ENCODE measurements around the gene ADGRG4. TPM values are rescaled to one million over a fixed set of nuclear protein-coding genes. Genes with fewer than 3 reads are reported as not detected.

Gene ADGRG4
- total RNA-seq, 1 donor from 2014 or later, result not detected

- DNase-seq, result no peak
- no peaks in the 10 kb centered on the region for H3K4me1 Mint-ChIP-seq (ENCODE audit: low read depth, unreplicated experiment)
- TF ChIP-seq CTCF (IDR thresholded peaks at IDR 0.05; ENCODE audit: partially characterized antibody, unreplicated experiment), result no peak
- H3K9me3 Mint-ChIP-seq (ENCODE audit: unreplicated experiment), result no peaks in the 10 kb centered on the region
- H3K4me3 Mint-ChIP-seq (ENCODE audit: unreplicated experiment), result no peak overlapping the region
- H3K27me3 Mint-ChIP-seq (ENCODE audit: unreplicated experiment), result no peaks in the 10 kb centered on the region
- H3K27ac Mint-ChIP-seq (ENCODE audit: unreplicated experiment), result no peak overlapping the region
- no peaks in the 10 kb centered on the region for H3K36me3 Mint-ChIP-seq (ENCODE audit: unreplicated experiment)
Measured at GRCh38 chrX:136405126-136405525, 104.4 kb downstream of the ADGRG4 start.

DNA sequence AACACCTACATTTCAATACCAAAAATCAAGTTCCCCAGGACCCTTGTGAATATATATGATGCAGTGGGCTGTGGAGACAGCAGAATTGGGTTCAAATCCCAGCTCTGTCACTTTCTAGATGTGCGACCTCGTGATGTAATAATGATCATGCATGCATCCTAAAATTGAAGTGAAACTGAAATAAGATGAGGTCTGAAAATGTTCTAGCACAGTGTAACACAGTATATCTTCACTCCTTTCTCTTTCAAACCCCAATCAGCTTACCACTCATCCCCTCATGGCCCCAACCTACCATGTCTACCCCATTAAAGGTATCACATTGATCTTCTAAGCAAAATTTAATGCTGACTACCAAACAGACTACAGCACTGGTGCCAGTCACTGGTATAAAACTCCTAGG lies 117.0 kb downstream of the ADGRG4 start:
- Mint-ChIP-seq H3K36me3 (ENCODE audit: unreplicated experiment) (no peaks in the 10 kb centered on the region), H3K27ac (ENCODE audit: unreplicated experiment) (no peak overlapping the region), H3K9me3 (ENCODE audit: unreplicated experiment) (no peaks in the 10 kb centered on the region), H3K27me3 (ENCODE audit: unreplicated experiment) (no peaks in the 10 kb centered on the region), H3K4me3 (ENCODE audit: unreplicated experiment) (no peak overlapping the region), H3K4me1 (ENCODE audit: low read depth, unreplicated experiment) (no peaks in the 10 kb centered on the region)
- no peak for DNase-seq
- no peak for TF ChIP-seq CTCF (IDR thresholded peaks at IDR 0.05; ENCODE audit: partially characterized antibody, unreplicated experiment)

DNA sequence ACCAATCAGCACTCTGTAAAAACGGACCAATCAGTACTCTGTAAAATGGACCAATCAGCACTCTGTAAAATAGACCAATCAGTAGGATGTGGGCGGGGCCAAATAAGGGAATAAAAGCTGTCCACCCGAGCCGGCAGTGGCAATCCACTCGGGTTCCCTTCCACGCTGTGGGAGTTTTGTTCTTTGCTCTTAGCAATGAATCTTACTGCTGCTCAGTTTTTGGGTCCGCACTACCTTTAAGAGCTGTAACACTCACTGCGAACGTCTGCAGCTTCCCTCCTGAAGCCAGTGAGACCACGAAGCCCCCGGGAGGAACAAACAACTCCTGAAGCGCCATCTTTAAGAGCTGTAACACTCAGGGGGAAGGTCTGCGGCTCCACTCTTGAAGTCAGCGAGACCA lies 120.6 kb downstream of the ADGRG4 start:
- Mint-ChIP-seq H3K4me1 (ENCODE audit: low read depth, unreplicated experiment) (no peaks in the 10 kb centered on the region), H3K27ac (ENCODE audit: unreplicated experiment) (no peak overlapping the region), H3K27me3 (ENCODE audit: unreplicated experiment) (no peaks in the 10 kb centered on the region), H3K36me3 (ENCODE audit: unreplicated experiment) (no peaks in the 10 kb centered on the region), H3K4me3 (ENCODE audit: unreplicated experiment) (no peak overlapping the region), H3K9me3 (ENCODE audit: unreplicated experiment) (no peaks in the 10 kb centered on the region)
- TF ChIP-seq CTCF (IDR thresholded peaks at IDR 0.05; ENCODE audit: partially characterized antibody, unreplicated experiment), result no peak
- no peak for DNase-seq

- Mint-ChIP-seq H3K36me3 (ENCODE audit: unreplicated experiment) (no peaks in the 10 kb centered on the region), H3K27ac (ENCODE audit: unreplicated experiment) (no peak overlapping the region), H3K4me1 (ENCODE audit: low read depth, unreplicated experiment) (no peaks in the 10 kb centered on the region), H3K27me3 (ENCODE audit: unreplicated experiment) (no peaks in the 10 kb centered on the region), H3K9me3 (ENCODE audit: unreplicated experiment) (no peaks in the 10 kb centered on the region), H3K4me3 (ENCODE audit: unreplicated experiment) (no peak overlapping the region)
- TF ChIP-seq CTCF (IDR thresholded peaks at IDR 0.05; ENCODE audit: partially characterized antibody, unreplicated experiment), result no peak
- no peak for DNase-seq
Measured at GRCh38 chrX:136423724-136424123, 123.0 kb downstream of the ADGRG4 start.

DNA sequence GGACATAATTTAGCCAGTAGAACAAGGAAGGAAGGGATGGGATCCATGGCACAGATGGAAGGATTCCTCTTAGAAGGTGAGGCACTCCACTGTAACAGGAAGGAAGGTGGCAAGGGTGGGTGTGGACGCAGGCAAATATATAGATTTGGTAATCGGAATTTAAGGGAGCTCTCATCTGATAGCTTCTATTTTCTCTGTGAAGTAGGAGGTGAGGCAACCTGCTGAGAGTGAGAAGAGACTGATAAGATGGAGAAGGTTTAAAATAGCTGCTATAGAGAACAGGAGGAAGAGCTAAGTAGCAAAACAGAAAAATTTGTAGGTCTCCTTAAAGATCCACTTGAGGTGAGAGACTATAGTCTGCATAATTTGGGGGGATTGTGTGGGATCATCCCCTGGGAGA lies 125.2 kb downstream of the ADGRG4 start:
- H3K27me3 Mint-ChIP-seq (ENCODE audit: unreplicated experiment), result no peaks in the 10 kb centered on the region
- no peak for DNase-seq
- no peaks in the 10 kb centered on the region for H3K9me3 Mint-ChIP-seq (ENCODE audit: unreplicated experiment)
- TF ChIP-seq CTCF (IDR thresholded peaks at IDR 0.05; ENCODE audit: partially characterized antibody, unreplicated experiment), result no peak
- no peaks in the 10 kb centered on the region for H3K4me1 Mint-ChIP-seq (ENCODE audit: low read depth, unreplicated experiment)
- H3K36me3 Mint-ChIP-seq (ENCODE audit: unreplicated experiment), result no peaks in the 10 kb centered on the region
- no peak overlapping the region for H3K4me3 Mint-ChIP-seq (ENCODE audit: unreplicated experiment)
- H3K27ac Mint-ChIP-seq (ENCODE audit: unreplicated experiment), result peak overlapping the region; percentile 33
